Measurements from ENCODE around the gene KRTAP5-9. TPM values are rescaled to one million over a fixed set of nuclear protein-coding genes. Genes with fewer than 3 reads are reported as not detected.
"Not testable (repeated sequence)": the region's sequence is repeated elsewhere in the genome, so short reads cannot be mapped to it uniquely, and the experiment has no call there.

KRTAP5-9 gene
- polyA plus RNA-seq, 1 donor = not detected

DNA sequence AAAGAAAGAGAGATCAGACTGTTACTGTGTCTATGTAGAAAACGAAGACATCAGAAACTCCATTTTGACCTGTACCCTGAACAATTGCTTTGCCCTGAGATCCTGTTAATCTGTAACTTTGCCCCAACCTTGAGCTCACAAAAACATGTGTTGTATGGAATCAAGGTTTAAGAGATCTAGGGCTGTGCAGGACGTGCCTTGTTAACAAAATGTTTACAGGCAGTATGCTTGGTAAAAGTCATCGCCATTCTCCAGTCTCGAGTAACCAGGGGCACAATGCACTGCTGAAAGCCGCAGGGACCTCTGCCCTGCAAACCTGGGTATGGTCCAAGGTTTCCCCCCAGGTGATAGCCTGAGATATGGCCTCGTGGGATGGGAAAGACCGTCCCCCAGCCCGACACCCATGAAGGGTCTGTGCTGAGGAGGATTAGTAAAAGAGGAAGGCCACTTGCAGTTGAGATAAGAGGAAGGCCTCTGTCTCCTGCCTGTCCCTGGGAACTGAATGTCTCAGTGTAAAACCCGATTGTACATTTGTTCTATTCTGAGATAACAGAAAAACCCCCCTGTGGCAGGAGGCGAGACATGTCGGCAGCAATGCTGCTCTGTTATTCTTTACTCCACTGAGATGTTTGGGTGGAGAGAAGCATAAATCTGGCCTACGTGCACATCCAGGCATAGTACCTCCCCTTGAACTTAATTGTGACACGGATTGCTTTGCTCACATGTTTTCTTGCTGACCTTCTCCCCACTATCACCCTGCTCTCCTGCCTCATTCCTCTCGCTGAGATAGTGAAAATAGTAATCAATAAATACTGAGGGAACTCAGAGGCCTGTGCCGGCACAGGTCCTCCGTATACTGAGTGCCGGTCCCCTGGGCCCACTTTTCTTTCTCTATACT, 13.3 kb upstream of the KRTAP5-9 start:
- not testable (repeated sequence) for DNase-seq (ENCODE audit: low read depth)

DNA sequence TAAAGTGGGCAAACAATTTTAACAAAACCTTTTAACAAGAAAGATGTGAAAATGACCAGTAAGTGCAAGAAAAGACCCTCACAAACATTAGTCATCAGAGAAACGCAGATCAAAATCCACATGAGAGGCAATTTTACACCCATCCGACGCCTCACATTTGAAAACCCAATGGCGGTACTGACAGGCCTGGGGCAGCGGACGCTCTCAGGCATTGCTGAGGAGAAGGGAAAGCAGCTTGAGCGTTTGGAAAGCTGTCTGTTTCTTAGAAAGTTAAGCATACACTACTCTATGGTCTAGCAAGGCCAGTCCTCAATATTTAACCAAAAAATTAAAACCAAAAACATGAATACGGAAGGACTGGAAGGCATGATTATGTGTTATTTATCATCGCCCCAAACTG, 12.4 kb upstream of the KRTAP5-9 start:
- no peak for DNase-seq (ENCODE audit: low read depth)

DNA sequence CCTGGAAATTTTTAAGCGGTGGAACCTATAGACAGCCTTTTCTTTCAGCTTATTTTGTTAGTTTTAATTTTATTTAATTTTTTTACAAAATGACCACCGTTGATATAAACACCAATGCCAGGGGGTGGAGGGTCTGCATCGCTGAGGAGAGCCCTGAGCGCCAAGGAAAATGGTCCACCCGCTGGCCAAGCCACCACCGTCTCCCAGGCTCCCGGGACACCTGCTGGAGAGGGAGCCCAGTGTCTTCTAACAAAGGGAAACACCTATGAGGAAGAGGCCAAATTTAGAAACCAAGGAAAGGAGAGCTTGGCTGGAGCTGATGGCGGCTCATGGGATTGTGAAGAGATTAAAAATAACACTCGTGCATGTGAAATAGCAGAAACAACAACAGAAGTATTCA, 10.7 kb upstream of the KRTAP5-9 start:
- no peak for DNase-seq (ENCODE audit: low read depth)

DNA sequence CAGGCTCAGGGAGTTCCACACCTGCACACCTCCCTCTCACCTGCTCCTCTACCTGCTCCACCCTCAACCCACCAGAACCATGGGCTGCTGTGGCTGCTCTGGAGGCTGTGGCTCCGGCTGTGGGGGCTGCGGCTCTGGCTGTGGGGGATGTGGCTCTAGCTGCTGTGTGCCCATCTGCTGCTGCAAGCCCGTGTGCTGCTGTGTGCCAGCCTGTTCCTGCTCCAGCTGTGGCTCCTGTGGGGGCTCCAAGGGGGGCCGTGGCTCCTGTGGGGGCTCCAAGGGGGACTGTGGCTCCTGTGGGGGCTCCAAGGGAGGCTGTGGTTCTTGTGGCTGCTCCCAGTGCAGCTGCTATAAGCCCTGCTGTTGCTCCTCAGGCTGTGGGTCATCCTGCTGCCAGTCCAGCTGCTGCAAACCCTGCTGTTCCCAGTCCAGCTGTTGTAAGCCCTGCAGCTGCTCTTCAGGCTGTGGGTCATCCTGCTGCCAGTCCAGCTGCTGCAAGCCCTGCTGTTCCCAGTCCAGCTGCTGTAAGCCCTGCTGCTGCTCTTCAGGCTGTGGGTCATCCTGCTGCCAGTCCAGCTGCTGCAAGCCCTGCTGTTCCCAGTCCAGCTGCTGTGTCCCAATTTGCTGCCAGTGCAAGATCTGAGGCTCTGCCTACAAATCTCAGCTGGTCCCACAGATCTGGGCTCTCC, 10.1 kb upstream of the KRTAP5-9 start, which contains the start of gene KRTAP5-8:
KRTAP5-8 (plus strand) TSS at position 49 of the 689 bp plus-strand sequence; CDS start at position 80, 31 bp downstream.
- DNase-seq (ENCODE audit: low read depth) = not testable (repeated sequence)

DNA sequence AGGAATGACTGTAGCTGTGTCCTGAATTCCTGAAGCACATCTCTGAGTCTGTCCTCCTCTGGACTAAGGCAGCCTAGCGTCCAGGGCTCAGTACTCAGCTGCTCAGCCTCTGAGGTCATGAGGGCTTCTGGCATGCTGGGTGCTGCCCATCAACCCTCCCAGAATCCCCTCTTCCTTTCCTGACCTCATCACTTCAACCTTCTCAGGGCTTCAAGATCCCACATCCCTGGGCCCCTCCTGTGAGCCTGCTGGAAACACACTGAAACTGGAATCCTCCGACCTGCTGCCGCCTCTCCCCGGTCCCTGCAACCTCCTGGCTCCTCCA, 9.6 kb upstream of the KRTAP5-9 start:
- DNase-seq (ENCODE audit: low read depth) = no peak

DNA sequence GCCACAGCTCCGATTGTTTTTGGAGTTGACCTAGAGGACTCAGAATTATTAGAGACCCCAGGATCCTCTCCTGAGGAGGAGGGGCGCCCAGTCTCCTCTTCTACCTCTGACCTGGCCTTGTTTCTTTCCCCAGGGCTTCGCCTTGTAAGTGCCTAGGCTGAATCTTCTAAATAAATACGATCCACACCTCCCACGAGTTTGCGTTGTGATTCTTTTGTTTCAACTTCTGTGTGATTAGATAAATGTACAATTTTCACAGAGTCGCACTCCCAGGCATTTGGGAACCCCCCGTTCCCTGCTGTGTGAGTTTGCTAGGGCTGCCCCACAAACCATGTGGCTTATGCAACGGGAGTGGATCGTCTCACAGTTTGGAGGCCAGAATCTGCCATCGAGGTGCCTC, 9.2 kb upstream of the KRTAP5-9 start:
- DNase-seq (ENCODE audit: low read depth) = no peak

DNA sequence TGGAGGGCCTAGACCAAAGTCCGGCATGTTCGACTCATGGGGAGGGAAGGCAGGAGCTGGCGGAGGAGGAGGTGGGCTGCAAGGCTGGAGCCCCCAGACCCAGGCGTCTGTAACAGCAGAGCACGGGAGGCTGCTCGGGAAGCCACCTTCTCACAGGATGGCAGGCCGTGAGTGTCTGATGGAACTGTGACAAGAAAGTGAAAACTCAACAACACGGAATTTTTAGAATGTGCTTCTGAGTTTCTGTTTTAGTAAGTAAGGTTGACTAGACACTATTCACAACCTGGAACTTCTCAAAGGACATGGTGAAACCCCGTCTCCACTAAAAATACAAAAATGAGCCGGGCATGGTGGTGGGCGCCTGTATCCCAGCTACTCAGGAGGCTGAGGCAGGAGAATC, 8.2 kb upstream of the KRTAP5-9 start:
- DNase-seq (ENCODE audit: low read depth) = not testable (repeated sequence)

DNA sequence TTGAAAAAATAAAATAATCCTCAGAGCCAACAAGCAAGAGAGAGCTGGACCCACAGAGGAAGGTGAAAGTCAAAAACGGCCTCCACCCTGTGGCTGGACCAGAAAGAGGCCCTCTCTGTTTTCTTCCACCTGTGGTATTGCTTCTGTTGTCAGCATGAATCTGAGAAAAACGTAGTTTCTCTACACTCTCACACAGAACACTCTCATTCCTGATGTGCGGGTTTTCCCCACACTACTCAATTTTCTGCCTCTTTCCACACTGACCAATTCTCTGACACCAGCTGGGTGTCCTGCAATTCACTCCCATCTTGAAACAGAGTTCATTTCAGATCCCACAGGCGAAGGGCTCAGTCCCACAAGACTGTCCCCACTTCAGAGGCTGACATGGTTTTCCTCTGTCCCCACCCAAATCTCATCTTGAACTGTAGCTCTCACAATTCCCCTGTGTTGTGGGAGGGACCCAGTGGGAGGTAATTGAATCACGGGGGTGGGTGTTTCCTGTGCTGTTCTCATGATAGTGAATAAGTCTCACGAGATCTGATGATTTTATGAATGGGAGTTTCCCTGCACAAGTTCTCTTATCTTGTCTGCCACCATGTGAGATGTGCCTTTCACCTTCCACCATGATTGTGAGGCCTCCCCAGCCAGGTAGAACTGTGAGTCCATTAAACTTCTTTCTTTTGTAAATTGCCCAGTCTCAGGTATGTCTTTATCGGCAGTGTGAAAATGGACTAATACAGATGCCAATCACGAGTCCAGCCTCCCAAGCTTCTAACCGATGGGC, 7.5 kb upstream of the KRTAP5-9 start:
- not testable (repeated sequence) for DNase-seq (ENCODE audit: low read depth)

DNA sequence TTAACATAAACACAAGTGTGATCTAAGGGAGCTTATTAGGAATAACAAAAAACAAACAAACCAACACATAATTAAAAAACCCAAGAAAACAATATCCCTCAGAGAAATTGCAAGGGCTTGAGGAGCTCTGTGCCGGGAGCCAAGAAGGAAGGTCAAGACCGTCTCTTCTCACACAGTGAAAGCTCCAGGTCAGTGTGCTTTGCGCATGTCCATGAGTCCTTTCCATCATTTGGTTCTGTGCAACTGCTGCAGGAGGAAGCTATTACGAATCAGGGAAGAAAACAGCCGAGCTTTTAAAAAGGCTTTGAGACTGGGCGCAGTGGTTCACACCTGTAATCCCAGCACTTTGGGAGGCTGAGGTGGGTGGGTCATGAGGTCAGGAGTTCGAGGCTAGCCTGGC, 5.8 kb upstream of the KRTAP5-9 start:
- DNase-seq (ENCODE audit: low read depth) = no peak

DNA sequence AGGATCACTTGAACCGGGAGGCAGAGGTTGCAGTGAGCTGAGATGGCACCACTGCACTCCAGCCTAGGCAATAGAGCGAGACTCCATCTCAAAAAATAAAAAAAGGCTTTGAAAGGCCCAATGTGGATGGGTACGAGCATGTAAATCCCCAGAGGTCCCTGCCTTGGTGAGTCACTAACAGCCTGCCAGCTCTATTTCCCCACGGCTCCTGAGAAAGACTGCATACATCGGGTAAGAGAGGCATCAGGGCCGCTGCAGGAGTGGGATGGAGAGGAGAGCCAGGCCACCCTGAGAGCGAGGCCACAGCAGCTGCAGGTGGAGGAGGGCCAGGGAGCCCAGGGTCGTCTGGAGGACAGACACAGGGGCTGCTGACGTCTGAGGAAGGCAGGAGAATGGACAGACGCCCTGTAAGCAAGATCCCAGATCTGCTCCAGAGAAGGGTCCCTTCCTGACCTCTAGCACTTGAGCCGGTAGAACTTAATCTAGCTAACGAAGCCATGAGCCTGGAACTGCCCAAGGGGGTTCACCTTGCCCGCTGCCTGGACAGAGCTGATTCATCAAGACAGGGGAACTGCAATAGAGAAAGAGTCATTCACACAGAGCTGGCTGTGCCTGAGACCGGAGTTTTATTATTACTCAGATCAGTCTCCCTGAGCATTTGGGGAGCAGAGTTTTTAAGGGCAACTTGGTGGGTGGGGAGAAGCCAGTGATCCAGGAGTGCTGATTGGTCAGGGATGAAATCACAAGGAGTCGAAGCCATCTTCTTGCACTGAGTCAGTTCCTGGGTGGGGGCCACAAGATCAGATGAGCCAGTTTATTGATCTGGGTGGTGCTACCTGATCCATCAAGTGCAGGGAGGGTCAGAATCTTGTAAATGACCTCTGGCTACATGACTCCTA, 5.1 kb upstream of the KRTAP5-9 start:
- DNase-seq (ENCODE audit: low read depth) = no peak

DNA sequence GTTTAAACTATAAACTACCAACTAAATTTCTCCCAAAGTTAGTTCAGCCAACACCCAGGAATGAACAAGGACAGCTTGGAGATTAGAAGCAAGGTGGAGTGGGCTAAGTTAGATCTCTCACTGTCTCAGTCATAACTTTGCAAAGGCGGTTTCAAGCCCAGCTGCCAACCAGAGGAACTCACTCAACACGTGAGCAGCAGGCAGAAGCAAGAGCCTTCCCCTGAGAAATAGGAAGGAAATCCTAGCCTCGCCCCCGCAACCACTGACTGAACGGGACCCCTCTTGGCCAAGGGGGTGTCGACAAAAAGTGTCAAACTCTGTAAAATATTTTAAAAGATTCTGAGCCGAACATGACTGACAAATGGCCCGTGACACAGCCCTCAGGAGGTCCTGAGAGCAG, 4.4 kb upstream of the KRTAP5-9 start:
- no peak for DNase-seq (ENCODE audit: low read depth)

DNA sequence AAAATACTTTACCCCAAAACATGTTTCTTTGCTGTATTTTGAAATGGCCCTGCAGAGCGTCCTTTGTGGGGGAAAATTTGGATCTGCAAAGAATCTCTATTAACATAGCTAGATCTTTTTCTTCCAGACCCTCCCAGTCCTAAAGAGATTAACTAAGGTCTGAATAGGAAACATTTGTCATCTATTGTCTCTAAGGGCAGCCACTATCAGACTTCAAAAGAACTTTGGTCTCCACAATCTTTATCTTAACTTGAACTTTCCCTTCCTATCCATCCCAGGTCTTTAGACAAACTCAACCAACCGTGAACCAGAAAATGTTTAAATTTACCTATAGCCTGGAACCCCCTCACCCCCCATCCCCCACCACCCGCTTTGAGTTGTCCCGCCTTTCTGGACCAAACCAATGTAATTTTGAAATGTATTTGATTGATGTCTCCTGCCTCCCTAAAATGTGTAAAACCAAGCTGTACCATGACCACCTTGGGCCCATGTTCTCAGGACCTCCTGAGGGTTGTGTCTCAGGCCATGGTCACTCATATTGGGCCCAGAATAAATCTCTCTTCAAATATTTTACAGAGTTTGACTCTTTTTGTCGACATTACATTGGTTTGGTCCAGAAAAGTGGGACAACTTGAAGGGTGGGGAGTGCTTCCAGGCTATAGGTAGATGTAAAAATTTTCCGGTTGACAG, 3.5 kb upstream of the KRTAP5-9 start:
- DNase-seq (ENCODE audit: low read depth) = no peak

DNA sequence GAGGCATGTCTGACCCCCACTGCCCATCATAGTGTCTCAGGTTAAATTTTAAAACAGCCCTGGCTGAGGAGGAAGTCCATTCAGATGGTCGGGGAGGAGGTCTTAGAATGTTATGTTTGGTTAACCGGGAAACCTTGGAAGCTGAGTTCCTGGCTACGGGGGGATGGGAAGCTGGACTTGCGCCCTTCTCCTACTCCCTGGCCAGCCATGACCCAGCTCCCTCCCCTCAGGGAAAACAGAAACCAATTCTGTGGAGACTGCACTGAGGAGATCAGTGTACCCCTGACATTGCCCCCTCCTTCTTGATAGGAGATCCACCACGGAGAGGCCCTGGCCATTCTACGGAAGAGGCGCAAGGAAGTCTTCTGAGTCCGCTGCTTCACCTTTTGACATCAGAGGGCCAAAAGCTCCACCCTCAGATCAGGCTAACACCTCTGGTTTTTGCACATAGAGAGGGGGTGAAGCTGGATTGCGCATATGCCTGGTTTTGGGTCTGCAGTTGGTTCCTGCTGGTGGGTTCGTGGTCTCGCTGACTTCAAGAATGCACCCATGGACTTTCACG, 2.7 kb upstream of the KRTAP5-9 start:
- DNase-seq (ENCODE audit: low read depth) = no peak

DNA sequence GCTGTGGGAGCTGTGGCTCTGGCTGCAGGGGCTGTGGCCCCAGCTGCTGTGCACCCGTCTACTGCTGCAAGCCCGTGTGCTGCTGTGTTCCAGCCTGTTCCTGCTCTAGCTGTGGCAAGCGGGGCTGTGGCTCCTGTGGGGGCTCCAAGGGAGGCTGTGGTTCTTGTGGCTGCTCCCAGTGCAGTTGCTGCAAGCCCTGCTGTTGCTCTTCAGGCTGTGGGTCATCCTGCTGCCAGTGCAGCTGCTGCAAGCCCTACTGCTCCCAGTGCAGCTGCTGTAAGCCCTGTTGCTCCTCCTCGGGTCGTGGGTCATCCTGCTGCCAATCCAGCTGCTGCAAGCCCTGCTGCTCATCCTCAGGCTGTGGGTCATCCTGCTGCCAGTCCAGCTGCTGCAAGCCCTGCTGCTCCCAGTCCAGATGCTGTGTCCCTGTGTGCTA, 514 bp downstream of the KRTAP5-9 start:
- no peak for DNase-seq (ENCODE audit: low read depth)

DNA sequence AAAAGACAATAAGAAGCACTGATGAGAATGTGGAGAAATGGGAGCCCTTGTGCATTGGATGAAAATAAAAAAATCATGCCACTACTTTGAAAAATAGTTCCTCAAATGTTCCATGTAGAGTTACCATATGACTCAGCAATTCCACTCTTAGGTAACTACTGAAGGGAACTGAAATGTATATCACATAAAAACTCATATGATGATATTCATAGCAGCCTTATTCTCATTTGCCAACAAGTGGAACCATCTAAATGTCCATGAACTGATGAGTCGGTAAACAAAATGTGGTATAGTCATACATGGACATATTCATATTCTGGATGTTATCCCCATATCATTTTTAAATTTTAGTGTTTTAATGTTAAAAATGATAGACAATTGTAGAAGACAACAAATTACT, 3.5 kb downstream of the KRTAP5-9 start:
- DNase-seq (ENCODE audit: low read depth) = no peak

DNA sequence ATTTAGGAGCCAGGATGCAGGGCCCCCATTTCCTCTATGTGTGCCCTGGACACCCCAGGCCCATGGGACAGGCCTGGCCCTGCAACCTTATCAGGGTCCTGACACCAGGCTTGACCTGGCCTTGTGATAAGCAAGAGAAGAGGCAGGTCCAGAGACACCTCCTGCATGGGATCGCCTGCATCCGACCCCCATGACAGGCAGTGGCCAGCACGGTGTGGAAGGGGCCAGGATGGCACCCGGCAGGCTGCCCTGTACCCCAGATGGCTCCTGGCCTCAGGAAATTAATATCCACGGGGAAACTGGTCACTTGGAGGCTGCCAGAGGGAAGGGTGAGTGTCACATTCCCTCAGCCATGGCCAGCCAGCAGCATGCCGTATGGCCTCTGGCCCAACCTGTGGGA, 6.8 kb downstream of the KRTAP5-9 start:
- no peak for DNase-seq (ENCODE audit: low read depth)

DNA sequence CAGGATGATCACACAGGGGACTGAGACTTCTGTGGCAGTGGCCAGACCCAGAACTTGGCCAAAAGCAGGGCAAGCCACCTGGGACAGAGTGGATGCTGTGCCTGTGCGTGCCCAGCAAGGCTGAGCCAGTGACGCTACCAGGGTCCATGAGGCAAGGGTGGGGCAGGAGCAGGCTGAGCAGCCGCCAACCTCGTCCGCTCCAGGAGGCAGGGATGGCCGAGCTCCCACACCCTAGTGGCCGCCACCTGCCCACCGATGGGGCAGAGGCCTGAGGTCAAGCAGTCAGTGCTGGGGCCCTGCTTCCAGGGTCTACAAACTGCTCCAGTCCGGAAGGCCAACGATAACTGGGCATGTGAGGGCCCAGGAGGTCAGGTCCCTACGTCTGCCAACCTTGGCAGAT, 7.3 kb downstream of the KRTAP5-9 start:
- no peak for DNase-seq (ENCODE audit: low read depth)

DNA sequence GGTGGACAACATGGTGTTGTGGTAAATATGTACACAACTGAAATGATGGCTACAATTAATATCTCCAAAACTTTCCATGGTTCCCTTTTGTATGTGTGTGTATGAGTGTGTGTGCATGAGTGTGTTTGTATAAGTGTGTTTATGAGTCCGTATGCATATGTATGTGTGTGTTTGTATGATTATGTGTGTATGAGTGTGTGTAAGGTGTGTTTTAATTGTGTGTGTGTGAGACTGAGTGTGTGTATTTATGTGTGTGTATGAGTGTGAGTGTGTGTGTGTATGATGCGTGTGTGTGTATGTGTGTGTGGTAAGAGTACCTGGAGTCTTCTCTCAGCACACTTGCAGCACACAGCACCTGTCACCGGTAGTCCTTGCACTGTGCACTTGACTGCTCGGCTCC, 7.8 kb downstream of the KRTAP5-9 start:
- DNase-seq (ENCODE audit: low read depth) = no peak

DNA sequence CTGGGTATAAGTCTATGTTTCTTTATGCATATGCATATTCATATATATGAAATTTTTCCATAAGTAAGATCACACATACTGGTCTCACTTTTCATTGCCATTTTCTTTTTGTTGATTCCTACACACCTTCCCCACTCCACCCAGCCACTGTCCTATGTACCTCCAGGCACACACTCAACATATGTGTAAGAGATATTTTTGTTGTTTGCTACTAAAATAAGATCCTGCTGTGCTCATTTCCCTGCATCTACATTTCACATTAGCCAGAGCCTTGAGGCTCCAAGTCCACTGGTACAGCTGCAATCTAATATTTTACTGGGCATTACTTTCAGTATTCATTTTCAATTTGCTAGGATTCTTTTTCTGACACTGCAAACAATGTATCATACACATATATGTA, 9.0 kb downstream of the KRTAP5-9 start:
- DNase-seq (ENCODE audit: low read depth) = no peak

DNA sequence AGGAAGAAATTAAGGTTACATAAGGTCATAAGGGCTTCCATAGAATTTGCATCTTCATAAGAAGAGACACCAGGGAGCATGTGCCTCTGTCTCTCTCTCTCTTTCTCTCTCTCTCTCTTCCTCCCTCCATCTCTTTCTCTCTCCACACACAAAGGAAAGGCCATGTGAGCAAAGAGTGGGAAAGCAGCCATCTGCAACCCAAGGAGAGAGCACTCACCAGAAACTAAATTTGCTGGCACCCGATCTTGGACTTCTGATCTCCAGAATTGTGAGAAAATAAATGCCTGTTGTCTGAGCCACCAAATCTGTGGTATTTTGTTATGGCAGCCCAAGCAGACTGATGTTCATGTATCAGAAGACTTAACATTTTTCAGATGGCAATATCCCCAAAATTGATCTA, 10.8 kb downstream of the KRTAP5-9 start:
- no peak for DNase-seq (ENCODE audit: low read depth)

All from forelimb muscle (tissue), 1 donor.